NOMO-1 (cell line): ENCODE results near the gene DENND1A.
"Not testable (repeated sequence)": the region's sequence is repeated elsewhere in the genome, so short reads cannot be mapped to it uniquely, and the experiment has no call there.

Experiments used
- DNase-seq, 2 experiments: peaks; one replicate each; lab custom pipeline; 2025; ENCODE audit not compliant: unreplicated experiment in 2 of 2; lab: John Stamatoyannopoulos, UW

DENND1A gene

DNA sequence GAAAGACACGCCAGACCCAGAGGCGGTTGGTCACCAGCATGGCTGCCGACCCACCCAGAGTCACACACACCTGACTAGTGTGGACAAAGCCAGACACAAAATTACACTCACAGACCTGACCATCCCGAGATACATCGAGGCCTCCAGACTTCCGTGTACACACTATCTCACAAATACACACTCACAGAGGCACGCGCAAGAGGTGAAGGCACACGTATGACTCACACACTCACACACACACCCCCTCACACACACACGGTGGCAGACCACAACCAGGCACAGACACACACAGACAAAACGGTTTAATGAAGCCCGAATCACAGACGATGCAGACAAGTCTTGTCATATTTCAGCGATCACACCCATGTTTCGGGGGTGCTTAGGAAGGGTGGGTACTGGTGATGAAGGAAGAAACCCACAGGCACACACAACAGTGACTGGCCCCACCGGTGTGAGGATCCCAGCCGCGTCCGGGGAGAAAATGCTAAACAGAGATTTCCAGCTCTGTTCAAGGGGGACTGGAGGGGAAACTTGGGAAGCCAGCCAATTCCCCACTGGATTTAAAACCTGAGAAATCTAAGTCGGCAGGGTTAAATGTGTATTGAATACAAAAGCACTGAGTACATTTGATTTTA lies 522.6 kb downstream of the DENND1A start:
- DNase-seq = no peak

DNA sequence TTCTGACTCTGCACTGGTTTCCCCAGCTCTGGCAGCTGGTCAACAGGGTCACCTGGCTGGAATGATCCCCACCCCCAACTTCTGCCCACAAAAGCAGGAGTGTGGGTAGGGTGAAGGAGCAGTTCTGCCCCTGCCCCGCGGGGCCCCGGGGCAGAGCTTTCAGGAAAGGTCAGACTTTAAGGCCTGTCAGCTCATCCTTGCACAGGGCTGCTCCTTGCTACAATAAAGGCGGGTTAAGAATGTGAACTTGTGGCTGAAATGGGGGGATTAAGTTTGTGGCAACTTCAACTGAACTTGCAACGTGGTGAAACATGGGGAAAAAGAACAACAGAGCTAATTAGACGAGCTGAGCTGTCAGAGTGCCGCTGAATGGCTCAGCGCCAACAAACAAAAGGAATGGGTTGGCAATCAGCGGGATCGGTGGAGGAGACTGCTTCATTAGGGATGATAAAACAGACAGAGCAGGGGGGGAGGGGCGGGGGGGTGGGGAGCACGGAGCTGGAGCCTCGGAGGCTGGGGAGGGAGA lies 523.2 kb downstream of the DENND1A start:
- no peak for DNase-seq

DNA sequence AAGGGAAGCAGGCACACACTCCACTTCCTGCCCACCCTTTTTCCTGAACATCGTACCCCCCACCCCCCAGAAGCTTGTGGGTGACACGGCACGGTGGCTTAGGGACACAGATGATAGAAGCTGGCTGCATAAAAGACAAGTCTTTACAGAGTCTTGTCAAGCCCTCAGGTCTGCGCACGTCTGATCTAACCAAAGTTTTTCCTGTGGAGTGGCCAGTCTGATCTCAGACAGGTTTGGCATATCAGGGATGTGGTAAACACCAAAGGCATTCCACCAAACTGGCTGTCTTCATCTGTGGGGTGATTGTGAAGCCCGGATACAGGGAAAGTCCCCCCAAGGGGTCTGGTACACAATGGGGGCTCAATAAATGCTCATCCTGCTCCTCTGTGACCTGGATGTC lies 523.9 kb downstream of the DENND1A start:
- DNase-seq = no peak

GRCh38 chr9:123402981-123403509 lies 526.9 kb downstream of the DENND1A start:
- DNase-seq = no peak

- DNase-seq = peak in 1 of 2 experiments; percentile 2
Measured at GRCh38 chr9:123401879-123402513, 527.9 kb downstream of the DENND1A start.

DNA sequence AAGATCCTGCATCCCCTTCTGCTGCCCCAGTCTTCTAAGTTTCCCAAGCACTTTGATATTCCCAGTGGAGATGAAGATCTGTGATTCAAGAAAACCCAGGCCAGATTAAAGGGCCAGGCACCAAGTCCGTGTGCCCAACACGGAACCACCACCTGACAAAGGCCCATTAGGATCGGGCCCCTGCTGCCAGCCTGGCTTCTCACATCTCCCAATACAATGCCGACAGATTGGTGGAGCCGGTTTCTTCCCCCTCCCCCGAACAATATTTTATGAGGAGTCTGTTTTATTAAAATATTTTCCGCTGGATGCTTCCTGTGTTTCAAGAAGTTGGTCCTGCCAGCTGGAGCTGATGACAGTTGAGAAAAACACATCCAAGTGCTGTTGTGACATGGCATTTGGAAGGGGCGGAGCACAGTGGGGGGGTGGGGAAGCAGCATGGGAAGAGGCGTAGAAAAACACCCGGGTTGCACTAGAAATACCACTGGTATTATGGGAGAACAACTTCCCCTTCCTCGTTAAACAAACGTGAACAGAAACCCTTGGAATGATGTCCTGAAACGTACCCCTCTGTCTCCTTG lies 528.9 kb downstream of the DENND1A start:
- DNase-seq = no peak

GRCh38 chr9:123399803-123400378 lies 530.0 kb downstream of the DENND1A start:
- no peak for DNase-seq

- not testable (repeated sequence) for DNase-seq
Measured at GRCh38 chr9:123398938-123399337, 531.0 kb downstream of the DENND1A start.

- DNase-seq = no peak
Measured at GRCh38 chr9:123397975-123398374, 532.0 kb downstream of the DENND1A start.

DNA sequence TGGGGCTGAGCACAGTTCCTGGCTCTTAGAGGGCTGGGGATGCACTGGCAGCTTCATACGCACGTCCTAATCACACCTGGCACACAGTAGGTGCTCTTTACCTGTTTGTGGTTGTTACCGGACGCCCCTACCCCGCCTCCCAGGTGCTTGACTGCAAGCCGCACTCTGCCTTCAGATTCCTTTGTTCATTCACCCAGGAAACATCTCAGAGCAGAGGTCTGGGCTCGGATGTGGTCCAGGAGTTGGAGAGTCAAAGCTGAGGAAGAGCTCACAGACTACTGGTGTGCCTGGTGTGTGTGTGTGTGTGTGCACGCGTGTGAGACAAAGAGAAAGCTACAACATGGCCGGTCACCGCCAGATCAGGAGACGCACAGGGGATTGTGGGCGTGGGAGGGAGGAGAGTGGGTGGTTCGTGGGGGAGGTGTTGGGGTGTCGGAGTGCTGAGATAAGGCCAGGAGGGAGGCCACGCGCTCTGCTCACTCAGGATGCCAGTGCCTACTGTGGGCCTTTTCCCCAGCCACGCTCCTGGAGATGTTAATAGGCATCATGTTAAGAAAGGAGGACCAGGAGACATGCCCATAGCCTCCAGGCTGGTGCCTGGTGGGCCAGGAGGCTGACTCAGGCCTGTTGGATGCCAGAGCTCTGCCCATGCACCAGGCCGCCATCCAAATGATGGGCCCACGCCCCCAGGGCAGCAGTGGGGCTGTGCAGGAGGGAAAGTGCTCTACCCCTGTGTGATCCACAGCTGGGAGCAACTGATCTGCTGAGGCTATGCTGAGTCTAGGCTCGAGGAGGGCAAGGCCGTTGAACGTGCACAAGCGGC lies 534.0 kb downstream of the DENND1A start:
- DNase-seq = no peak

GRCh38 chr9:123395276-123395688 lies 534.6 kb downstream of the DENND1A start:
- DNase-seq = no peak

DNA sequence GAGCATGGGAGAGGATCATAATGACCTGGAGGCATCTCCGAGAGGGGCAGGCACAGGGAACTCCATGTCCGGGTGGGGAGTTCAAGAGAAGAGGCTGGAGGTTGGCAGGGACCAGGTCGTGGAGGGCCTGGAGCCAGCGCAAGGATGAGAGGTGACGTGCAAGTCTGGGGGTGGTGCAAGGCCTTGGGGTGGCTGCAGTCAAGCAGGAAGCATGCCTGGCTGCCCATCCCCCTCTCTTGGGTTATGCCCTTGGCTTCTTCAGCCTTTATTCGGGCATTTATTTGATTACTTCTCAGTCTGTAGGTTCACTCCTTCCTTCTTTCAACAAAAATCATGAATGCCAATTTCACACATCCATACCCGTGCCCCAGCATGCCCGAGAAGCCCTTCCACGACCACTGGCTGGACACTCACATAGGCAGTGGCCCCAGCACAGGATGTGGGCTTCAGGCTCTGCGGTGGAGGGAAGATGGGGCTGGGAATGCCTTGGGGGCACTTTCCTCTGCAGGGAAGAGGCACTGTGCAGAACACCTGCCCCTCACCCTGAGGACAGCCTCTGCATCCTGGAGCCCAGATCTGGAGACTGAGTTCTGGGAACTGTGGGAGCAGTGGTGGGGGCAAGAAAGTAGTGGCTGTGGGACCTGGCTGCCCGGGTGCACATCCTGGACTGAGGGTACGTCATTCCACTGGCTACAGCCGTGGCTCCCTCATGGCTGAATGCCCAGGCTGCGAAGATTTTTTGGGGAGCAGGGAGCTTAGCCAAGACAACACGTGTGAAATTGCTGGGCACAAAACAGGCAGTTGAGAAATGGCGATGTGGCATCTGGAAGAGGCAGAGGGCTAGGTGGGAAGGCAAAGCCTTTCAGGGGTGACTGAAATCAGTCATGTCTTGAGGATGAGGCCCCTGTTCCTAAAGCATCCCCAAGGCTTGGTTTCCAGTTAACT lies 535.4 kb downstream of the DENND1A start:
- DNase-seq = no peak

DNA sequence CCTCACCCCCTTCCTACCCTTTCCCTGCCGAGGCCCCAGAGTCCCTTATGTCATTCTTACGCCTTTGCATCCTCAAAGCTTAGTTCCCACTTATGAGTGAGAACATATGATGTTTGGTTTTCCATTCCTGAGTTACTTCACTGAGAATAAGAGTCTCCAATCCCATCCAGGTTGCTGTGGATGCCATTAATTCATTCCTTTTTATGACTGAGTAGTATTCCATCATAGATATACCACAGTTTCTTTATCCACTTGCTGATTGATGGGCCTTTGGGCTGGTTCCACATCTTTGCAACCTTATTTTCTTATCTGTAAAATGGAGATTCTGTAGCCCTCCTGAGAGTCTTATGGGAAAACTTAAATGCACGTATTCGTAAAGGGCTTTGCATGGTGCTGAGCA lies 537.1 kb downstream of the DENND1A start:
- no peak for DNase-seq

- DNase-seq = no peak
Measured at GRCh38 chr9:123391946-123392345, 538.0 kb downstream of the DENND1A start.

DNA sequence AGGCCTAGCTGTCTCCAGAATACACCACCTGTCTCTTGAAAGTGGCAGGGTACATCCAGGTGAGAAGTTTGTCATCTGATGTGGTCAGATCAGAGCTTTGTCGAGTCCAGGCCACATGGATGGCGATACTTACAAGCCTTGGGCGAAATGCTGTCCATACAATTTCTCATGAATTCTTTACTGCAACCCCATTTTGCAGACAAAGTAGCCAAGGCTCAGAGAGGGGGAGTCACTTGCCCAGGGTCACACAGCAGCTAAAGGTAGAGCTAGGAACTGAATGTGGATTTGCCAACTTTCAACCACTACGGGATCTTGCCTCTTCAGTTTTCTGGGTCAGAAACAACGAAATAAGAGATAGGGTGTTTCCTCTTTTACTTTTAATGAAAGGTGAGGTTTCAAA lies 538.7 kb downstream of the DENND1A start:
- no peak for DNase-seq

DNA sequence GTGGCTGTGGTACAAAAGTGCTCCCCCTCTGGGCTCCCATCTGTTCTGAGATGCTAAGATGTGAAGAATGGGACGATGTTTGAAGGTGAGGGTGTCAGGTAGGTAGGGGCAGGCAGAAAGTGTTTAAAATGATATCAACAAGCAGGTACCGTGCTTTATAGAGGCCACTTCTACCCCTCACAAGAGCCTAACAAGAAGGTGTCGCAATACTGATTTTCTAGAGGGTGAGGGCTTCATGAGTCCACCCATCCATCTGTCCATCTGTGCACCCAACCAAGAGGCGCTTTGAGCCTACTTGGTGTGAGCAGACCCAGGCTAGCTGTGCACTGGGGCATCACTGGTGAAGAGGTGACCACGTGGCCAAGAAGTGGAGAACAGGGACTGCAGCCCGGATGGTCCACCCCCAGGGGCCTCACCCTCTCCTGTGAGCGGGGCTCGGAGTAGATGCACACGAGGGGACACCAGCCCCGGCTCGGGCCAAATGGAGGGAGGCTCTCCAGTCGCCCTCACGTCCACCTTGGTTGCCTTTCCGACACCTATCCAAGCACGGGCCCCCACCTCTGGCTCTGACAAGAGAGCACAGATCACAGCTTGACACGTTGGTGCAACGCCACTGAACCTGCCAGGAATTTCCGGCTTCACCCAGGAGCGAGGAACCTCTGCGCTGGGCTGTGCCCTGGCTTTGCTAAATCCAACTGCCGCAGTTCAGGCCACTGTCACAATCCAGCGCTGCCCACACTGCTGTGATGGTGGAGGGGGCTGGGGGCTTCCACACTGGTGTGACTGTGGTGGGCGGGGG lies 539.4 kb downstream of the DENND1A start:
- DNase-seq = no peak

DNA sequence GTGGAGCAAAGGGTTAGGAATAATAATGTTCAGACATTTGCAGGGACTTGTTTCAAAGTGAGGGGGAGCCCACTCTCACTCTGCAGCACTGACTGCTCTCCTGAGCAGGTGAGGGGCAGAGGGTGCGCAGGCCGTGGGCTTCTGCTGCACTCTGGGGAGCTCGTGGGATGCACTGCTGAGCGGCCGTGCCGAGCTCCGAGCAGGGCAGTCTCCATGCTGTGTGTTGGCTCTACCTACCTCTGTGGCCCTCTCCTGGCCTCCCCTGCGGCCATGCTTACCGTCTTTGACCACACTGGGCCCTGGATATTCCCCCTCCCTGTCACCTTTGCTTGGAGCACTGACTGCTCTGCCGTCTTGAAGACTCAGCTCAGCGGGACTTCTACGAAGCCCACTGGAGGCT lies 540.2 kb downstream of the DENND1A start:
- no peak for DNase-seq

GRCh38 chr9:123389070-123389469 lies 540.9 kb downstream of the DENND1A start:
- peak; percentile 82 to 87 for DNase-seq

- DNase-seq = peak; percentile 68 to 74
Measured at GRCh38 chr9:123387686-123388085, 542.2 kb downstream of the DENND1A start.
